Measurements from ENCODE around the gene LPA. TPM values are rescaled to one million over a fixed set of nuclear protein-coding genes. Genes with fewer than 3 reads are reported as not detected.
"Not testable (repeated sequence)": the region's sequence is repeated elsewhere in the genome, so short reads cannot be mapped to it uniquely, and the experiment has no call there.

LPA gene
- total RNA-seq, 4 donors from 2014 or later, result 0.48 to 0.55 TPM; not detected in 2

- no peaks in the 10 kb centered on the region for H3K27me3 ChIP-seq
- WGBS, 2 donors (ENCODE audit: low coverage in 1 of 2), result 58 to 76% methylated on average over 2 to 4 of the region's 4 CpGs
- no peaks in the 10 kb centered on the region for H3K9me3 ChIP-seq
- in situ Hi-C loops (cut with MboI; ENCODE audit: low pct_ligation_motif_present in 1 of 4, low pct_unique_long_range_greater_than_20kb in 1 of 4, low sequenced_read_pairs in 3 of 4), result no loop called here
- no peak overlapping the region for H3K27ac ChIP-seq
- TF ChIP-seq POLR2AphosphoS5 (IDR thresholded peaks at IDR 0.05) (no peak), CTCF (IDR thresholded peaks at IDR 0.05) (no peak), POLR2A (IDR thresholded peaks at IDR 0.05) (no peak), EP300 (IDR thresholded peaks at IDR 0.05; ENCODE audit: low read depth) (no peak)
- no peaks in the 10 kb centered on the region for H3K4me1 ChIP-seq
- H3K36me3 ChIP-seq, result no peaks in the 10 kb centered on the region
- H3K4me3 ChIP-seq, result no peak overlapping the region
- no peak for DNase-seq
- intact Hi-C loops (cut with DNase I; ENCODE audit: low total_unique reads), result no loop called here
Measured at GRCh38 chr6:160586374-160586773, 77.7 kb downstream of the LPA start.

DNA sequence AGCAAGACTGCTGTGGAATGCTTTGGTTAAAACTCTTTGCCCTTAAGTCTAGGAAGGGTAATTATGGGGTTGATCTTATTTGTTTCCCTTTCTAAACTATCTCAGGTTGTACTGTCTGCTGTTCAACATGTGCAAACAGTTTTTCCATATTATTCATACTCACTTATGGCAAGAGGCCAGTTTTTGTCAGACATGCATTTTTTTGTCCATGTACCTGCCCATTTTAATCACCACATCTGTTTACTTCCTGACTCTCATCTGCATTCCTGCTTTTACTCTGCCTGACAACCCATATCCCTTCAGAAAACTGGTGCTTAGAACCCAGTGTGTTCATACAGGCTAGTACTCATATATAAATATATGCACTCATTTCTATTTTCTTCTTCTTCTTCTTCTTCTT, 80.3 kb downstream of the LPA start:
- Histone ChIP-seq H3K9me3 (no peaks in the 10 kb centered on the region), H3K27ac (no peak overlapping the region), H3K4me3 (no peak overlapping the region), H3K4me1 (no peaks in the 10 kb centered on the region), H3K27me3 (no peaks in the 10 kb centered on the region), H3K36me3 (no peaks in the 10 kb centered on the region)
- TF ChIP-seq POLR2A (IDR thresholded peaks at IDR 0.05) (no peak), POLR2AphosphoS5 (IDR thresholded peaks at IDR 0.05) (no peak), CTCF (IDR thresholded peaks at IDR 0.05) (no peak), EP300 (IDR thresholded peaks at IDR 0.05; ENCODE audit: low read depth) (no peak)
- DNase-seq, result no peak
- intact Hi-C loops (cut with DNase I; ENCODE audit: low total_unique reads), result no loop called here
- in situ Hi-C loops (cut with MboI; ENCODE audit: low pct_ligation_motif_present in 1 of 4, low pct_unique_long_range_greater_than_20kb in 1 of 4, low sequenced_read_pairs in 3 of 4), result no loop called here

DNA sequence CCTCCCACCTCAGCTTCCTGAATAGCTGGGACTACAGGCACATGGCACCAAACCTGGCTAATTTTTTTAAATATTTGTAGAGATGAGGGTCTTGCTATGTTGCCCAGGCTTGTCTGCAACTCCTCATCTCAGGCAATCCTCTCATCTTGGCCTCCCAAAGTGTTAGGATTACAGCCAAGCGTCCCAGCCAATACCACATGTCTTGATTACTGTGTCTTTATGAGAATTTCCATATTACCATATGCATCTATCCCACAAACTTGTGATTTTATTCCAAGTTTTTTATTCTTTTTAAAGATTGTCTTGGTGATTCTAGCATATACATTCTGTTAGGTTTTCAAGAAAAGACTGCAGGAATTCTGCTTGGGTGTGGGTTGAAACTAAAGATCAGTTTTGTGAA, 82.7 kb downstream of the LPA start:
- no peaks in the 10 kb centered on the region for H3K36me3 ChIP-seq
- TF ChIP-seq POLR2AphosphoS5 (IDR thresholded peaks at IDR 0.05) (no peak), EP300 (IDR thresholded peaks at IDR 0.05; ENCODE audit: low read depth) (no peak), CTCF (IDR thresholded peaks at IDR 0.05) (no peak), POLR2A (IDR thresholded peaks at IDR 0.05) (no peak)
- no peaks in the 10 kb centered on the region for H3K27me3 ChIP-seq
- in situ Hi-C loops (cut with MboI; ENCODE audit: low pct_ligation_motif_present in 1 of 4, low pct_unique_long_range_greater_than_20kb in 1 of 4, low sequenced_read_pairs in 3 of 4) (no loop called here), intact Hi-C loops (cut with DNase I; ENCODE audit: low total_unique reads) (no loop called here)
- H3K4me3 ChIP-seq, result no peak overlapping the region
- no peaks in the 10 kb centered on the region for H3K9me3 ChIP-seq
- H3K4me1 ChIP-seq, result no peaks in the 10 kb centered on the region
- no peak for DNase-seq
- H3K27ac ChIP-seq, result no peak overlapping the region
- 60 to 76% methylated on average over 1 of the region's 1 CpG for WGBS, 2 donors (ENCODE audit: low coverage in 1 of 2)

DNA sequence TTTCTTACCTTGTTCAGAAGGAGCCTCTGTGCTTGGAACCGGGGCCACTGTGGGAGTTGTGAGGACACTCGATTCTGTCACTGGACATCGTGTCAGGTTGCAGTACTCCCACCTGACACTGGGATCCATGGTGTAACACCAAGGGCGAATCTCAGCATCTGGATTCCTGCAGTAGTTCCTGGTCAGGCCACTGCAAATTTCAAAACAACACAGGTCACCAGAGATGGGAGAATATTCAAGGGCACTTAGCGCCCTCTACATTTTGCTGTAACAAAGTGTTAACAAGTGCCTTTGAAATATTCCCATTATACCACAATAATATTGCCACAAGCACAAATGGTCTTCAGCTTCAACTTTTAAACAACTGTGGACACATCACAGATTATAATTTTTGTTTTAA, 85.6 kb downstream of the LPA start:
- H3K36me3 ChIP-seq; H3K4me3 ChIP-seq; H3K4me1 ChIP-seq; H3K27ac ChIP-seq; in situ Hi-C loops (cut with MboI; ENCODE audit: low pct_ligation_motif_present in 1 of 4, low pct_unique_long_range_greater_than_20kb in 1 of 4, low sequenced_read_pairs in 3 of 4); intact Hi-C loops (cut with DNase I; ENCODE audit: low total_unique reads); DNase-seq; H3K27me3 ChIP-seq; H3K9me3 ChIP-seq: not testable (repeated sequence)
- 43 to 69% methylated on average over 5 of the region's 5 CpGs for WGBS, 2 donors (ENCODE audit: low coverage in 1 of 2)

GRCh38 chr6:160573943-160574342, 90.1 kb downstream of the LPA start:
- Histone ChIP-seq H3K9me3 (no peaks in the 10 kb centered on the region), H3K27me3 (no peaks in the 10 kb centered on the region), H3K4me1 (no peaks in the 10 kb centered on the region), H3K36me3 (no peaks in the 10 kb centered on the region), H3K27ac (no peak overlapping the region), H3K4me3 (no peak overlapping the region)
- intact Hi-C loops (cut with DNase I; ENCODE audit: low total_unique reads) (no loop called here), in situ Hi-C loops (cut with MboI; ENCODE audit: low pct_ligation_motif_present in 1 of 4, low pct_unique_long_range_greater_than_20kb in 1 of 4, low sequenced_read_pairs in 3 of 4) (no loop called here)
- TF ChIP-seq POLR2A (IDR thresholded peaks at IDR 0.05), result no peak
- no peak for TF ChIP-seq CTCF (IDR thresholded peaks at IDR 0.05)
- no peak for TF ChIP-seq EP300 (IDR thresholded peaks at IDR 0.05; ENCODE audit: low read depth)
- TF ChIP-seq POLR2AphosphoS5 (IDR thresholded peaks at IDR 0.05), result no peak
- DNase-seq, result no peak
- WGBS, 2 donors (ENCODE audit: low coverage in 1 of 2), result 75% methylated on average over 4 of the region's 4 CpGs; no CpG with 5 or more reads in 1 of the 2 donors

DNA sequence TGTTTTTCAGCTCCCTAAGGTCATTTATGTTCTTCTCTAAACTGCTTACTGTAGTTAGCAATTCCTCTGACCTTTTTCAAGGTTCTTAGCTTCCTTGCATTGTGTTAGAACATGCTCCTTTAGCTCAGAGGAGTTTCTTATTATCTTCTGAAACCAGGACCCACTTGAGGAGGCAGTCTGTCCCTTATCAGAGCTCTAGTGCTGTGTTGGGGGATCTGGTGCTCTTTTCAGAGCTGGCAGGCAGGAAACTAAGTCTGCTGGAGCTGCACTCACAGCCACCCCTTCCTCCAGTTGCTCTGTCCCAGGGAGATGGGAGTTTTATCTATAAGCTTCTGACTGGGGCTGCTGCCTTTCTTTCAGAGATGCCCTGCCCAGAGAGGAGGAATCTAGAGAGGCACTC, 92.9 kb downstream of the LPA start:
- DNase-seq; in situ Hi-C loops (cut with MboI; ENCODE audit: low pct_ligation_motif_present in 1 of 4, low pct_unique_long_range_greater_than_20kb in 1 of 4, low sequenced_read_pairs in 3 of 4); H3K36me3 ChIP-seq; H3K27ac ChIP-seq; intact Hi-C loops (cut with DNase I; ENCODE audit: low total_unique reads); H3K4me3 ChIP-seq; H3K4me1 ChIP-seq; H3K9me3 ChIP-seq; H3K27me3 ChIP-seq: not testable (repeated sequence)
